Cerebellar nuclear complex (tissue), 1 donor: Measurements from ENCODE around the gene DGKI.
A peak's percentile ranks its signal among the peaks of the same experiment; 100 is the strongest.

Source experiments
- DNase-seq, 2 experiments: peaks; one replicate each; lab custom pipeline; 2025; lab: John Stamatoyannopoulos, UW

Gene DGKI

GRCh38 chr7:137871170-137871915 is 24.6 kb upstream of the DGKI start:
- DNase-seq: no peak

DNA sequence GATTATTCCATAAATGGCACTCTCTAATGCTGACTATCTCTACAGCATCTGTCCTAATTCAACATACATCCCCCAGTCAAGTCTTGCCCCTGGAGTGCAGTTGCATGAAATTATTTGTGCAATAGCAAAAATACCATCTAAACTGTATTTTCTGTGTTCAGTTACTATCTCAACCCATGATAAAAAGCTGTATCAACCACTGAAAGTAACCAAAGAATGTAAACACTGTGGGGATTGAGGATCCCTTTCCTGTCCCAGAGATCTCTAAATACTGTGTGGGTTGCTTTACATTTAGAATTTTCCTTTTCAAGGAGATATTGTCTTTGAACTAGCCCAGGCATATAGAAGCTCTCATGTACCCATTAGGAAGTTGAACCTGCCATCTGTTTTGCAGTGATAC is 23.9 kb upstream of the DGKI start:
- no peak for DNase-seq

DNA sequence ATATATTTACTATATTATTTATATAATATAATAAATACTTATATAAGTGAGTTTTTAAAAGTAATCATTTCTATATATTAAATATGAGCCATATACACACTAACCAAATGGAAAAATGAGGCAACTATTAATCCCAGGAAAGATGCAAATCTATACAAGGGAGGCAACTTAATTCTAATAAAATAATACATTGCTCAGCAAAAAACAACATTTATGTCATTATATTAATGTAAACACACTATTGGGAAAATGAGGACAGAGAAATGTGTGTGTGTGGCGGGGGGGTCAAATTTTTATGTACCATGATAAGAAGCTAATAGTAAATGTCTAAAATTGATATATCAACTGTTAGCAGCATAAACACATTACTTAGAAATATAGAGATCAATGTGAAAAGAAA is 23.3 kb upstream of the DGKI start:
- no peak for DNase-seq

DNA sequence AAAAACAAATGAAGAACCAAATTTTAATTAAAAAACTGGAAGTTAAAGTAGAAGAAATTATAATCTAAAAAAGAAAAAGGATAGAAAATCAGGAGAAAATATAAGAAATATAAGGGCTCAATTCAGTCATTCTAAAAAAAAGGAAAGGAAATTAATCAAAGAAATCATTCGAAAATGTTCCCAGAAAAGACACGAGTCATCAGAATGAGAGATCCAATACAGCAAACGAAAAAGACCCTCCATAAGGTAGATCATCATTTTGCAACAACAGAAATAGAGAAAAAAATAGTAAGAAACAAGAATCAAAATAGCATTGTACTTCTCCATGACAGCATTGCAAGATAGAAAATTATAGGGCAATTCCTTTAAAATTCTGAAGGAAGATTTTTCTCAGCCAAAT is 22.5 kb upstream of the DGKI start:
- no peak for DNase-seq

GRCh38 chr7:137867289-137867688 is 20.5 kb upstream of the DGKI start:
- no peak for DNase-seq

- DNase-seq: no peak
Measured at GRCh38 chr7:137865764-137866163, 19.0 kb upstream of the DGKI start.

- no peak for DNase-seq
Measured at GRCh38 chr7:137862964-137863363, 16.2 kb upstream of the DGKI start.

DNA sequence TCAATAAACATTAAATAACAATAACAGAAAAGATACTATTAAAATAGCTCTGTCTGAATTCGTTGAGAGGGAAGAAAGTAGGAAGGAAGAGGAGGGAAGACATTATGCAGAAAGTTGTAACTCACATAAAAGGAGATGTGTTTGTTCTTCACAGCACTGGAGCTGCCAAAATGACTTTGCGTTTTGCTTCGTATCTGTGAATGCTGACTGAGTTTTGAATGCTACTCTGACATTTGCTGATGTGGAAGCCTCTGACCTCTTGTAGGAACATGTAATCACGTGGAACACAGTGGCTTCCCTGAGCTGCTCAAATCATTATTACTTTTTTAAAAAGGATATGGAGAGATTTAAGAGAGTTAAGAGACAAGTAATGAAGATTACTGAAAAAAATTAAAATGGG is 15.6 kb upstream of the DGKI start:
- no peak for DNase-seq

DNA sequence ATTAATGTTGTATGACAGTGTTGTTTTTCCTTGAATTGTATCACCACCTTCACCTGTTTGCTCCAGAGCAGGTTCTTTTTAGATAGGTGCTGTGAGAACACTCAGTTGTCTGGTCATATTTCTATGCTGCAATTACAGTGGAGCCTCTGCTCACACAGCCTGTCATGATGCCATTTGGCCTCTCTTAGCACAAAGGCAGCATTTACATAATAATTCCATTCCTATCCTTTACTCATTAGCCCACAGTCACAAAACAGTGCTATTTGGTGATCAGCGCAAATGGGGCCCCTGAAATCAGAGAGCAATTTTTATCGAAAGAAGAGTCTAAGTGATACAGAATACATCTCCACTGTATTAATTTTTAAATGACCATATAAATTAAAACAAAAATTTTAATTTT is 13.8 kb upstream of the DGKI start:
- DNase-seq: no peak

GRCh38 chr7:137853053-137853452 is 6.3 kb upstream of the DGKI start:
- DNase-seq: no peak

GRCh38 chr7:137852108-137852507 is 5.3 kb upstream of the DGKI start:
- no peak for DNase-seq

GRCh38 chr7:137850972-137851945 is 4.5 kb upstream of the DGKI start:
- DNase-seq: no peak

DNA sequence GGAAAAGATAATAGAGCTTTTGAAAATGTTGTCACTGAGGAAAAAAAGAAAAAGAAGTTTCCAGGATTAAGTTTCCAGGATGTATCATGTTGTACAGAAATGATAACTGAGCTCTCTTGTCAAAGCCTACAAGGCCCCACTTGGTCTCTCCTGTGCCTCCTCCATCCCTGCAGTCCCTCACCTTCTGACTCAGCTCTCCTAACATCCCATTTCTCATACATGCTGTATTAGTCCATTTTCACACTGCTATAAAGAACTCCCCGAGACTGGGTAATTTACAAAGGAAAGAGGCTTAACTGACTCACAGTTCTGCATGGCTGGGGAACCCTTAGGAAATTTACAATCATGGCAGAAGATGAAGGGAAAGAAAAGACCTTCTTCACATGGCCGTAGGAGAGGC is 3.8 kb upstream of the DGKI start:
- DNase-seq: no peak

GRCh38 chr7:137848095-137848494 is 1.3 kb upstream of the DGKI start:
- no peak for DNase-seq

DNA sequence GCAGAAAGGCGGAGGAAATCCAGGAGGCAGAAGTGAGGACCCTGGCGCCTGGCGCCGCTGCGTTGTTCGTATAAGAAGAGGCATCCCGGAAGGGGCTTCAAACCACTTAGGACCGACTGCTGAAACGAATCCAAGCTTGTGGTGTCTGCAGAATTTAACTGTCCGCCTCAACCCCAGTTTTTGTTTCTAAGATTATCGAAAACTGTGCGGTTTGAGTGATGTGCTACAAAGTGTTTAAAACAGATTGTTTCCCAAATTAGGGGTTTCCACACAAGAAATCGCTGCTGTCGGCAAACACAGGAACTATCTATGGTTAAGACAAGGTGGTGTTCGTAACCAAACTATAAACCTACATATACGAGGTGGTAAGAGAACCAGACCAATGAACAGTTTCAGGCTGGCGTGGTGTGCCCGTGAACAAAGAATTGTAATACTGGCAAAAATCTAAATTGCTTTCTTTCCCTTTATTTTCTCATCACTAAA is 835 bp upstream of the DGKI start:
- no peak for DNase-seq

GRCh38 chr7:137846549-137846826 is 286 bp downstream of the DGKI start:
- DNase-seq: no peak

DNA sequence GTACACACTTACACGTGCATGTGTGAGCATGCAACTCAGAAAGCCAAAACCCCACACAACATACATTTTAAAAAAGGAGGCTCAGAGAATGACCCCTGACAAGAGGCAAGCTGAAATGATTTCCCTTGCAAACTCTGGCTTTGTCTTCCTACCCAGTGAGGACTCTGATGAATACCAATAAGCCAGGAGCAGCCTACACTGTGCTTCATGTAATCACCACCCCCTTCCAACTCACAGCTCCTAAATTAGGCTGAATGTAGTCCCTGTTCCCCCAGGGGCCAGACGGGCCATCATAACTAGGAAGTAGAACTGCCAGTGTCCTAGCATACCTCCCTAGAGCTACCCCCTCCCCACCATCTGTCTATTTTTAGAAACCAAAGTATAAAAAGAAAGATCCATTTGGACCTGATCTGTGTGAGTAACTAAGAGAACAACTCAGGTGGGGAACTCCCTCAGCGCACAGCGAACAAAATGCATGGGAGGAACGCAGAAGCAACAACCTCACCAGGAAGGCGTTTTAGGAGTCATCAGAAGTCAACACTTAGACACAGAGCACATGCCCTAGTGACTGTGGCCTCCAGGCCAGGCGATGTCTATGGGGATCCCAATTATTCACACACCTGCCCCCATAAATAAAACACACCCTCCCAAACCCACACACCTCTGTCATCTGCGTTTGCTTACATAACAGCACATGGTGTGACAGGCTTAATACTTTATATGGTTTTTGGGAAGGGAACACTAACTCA is 1.9 kb downstream of the DGKI start:
- DNase-seq: no peak

DNA sequence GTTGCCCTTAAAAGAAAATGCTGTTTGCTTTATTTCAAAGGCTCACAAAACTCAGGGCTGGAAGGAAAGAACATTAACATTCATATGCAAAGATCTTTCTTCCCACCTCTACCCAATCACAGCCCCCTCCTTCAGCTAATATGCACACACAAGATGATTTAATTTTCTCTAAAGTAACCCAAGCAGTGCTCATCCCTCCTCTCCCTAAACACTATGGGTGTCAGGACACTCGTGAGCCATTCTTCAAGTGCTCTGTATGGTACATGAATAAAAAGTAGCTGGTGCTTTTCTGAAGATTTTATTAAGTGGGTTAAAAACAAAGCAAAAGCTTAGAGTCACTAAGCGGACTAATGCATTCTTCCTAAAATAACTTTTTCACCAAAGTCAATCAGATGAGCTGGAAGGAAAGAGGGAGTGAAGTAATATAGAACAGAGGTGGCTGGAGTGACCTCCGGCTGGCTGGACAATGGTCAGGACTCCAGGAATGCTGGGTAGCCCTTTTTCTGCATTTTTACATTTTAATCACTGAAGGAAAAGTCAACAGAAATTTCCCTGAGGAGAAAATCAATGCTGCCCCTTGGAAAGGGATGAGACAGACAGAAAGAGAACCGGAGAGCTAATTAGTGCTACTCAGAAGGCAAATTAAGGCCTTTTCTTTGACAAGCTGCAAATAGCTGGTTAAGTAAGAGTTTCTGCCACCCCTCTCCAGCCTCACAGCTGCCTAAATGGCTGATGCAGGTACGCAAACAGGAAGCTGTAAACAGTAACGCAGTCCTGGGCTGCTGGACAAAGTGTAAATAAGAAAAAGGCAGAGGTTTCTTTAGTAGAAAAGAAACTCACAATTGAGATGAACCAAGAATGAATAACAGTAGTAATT is 6.6 kb downstream of the DGKI start:
- no peak for DNase-seq

DNA sequence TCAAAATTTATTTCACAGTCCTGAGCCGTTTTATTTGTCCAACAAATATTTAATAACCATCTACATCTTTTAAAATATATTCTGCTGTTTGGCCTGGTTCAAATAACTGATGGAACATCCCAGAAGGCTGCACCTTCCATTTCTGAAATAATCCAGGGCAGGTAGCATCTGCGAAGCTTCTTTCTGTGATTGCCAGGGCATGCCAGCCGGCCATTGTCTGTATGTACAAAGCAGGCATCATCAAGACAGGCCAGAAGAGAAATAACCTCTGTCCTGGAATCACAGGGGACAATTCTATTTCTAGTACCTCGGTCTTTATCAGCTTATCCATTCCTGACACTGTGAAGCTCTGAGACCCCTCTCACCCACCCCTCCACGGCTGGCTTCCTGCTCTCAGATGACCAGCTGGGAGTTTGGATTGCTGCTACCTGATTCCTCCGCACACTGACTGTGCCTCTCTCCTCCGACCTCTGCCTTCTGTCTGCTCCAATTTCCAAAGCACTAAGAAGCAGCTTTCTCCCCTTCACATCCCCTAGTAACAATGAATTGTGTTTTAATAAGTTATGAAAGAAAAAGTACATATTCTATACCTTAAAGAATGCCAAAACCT is 8.0 kb downstream of the DGKI start:
- DNase-seq: peak in 1 of 2 experiments; percentile 29

DNA sequence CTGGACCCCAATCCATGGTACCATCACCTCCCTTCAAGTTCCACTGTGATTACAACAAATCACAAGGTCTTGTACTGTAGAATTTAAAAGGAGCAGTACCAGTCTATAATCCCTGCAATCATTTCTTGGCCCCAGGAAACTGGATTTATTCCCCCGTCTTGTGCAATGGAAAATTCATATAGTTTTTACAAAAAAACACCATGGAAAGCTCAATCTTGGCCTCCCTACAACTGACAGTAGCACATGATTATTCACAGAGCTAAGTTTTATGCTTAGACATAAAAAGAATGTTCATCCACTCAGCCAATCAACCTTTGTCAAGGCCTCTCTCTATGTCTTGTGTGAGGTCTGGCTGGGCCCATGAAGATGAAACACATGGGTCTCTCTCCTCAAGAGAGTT is 10.2 kb downstream of the DGKI start:
- no peak for DNase-seq

GRCh38 chr7:137836113-137836509 is 10.7 kb downstream of the DGKI start:
- no peak for DNase-seq
